Right lobe of liver (tissue), 4 donors: Measurements from ENCODE around the gene TNFRSF25.

Experiments used
- POLR2A ChIP-seq: fragments of 450-650 bp; IDR thresholded peaks from one replicate; pipeline ENCODE4 v1.6.1; 2017; ENCODE audit warnings: antibody characterized with exemption, mild to moderate bottlenecking
- TF ChIP-seq, protein P1 (sequence below), 4 donors: fragments of 200-600 bp in 3 of 4; fragments of 450-650 bp in 1 of 4; IDR thresholded peaks; one replicate each; pipeline versions ENCODE4 v1.5.1 to v1.8.0; 2016 to 2022; ENCODE audit warnings: antibody characterized with exemption in 4 of 4, mild to moderate bottlenecking in 2 of 4
- donor health status: DM: no; HTN: no; CAD: no.
- donor health status: DM: no; HTN: no; CAD: no.
- donor health status: DM: no; HTN: yes; CAD: no.

DNA sequence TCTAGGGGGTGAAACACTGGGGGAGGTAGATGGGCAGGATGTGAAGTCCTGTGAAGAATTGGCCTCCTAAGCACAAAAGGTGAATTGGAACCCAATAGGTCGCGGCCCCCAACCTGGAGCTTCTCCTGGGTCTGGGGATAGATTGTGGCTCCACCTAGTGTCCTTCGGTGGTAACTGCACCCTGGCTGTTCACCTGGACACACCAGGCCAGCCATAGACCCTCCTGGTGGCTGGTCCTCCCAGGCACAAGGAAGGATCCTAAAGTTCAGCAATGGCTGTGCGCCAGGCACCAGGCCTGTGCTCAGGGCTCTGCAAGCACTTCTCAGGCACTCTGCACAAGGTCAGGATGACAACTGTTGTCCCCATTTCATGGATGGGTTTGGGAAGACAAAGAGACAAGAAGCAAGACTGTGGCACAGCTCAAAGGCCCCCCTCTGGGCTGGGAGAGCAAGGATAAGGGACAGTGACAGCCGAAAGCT is 27.9 kb downstream of the TNFRSF25 start:
- TF ChIP-seq, protein P1, sequence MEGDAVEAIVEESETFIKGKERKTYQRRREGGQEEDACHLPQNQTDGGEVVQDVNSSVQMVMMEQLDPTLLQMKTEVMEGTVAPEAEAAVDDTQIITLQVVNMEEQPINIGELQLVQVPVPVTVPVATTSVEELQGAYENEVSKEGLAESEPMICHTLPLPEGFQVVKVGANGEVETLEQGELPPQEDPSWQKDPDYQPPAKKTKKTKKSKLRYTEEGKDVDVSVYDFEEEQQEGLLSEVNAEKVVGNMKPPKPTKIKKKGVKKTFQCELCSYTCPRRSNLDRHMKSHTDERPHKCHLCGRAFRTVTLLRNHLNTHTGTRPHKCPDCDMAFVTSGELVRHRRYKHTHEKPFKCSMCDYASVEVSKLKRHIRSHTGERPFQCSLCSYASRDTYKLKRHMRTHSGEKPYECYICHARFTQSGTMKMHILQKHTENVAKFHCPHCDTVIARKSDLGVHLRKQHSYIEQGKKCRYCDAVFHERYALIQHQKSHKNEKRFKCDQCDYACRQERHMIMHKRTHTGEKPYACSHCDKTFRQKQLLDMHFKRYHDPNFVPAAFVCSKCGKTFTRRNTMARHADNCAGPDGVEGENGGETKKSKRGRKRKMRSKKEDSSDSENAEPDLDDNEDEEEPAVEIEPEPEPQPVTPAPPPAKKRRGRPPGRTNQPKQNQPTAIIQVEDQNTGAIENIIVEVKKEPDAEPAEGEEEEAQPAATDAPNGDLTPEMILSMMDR (IDR thresholded peaks at IDR 0.05) = peak; percentile 78 to 95 (median 92)
- no peak for TF ChIP-seq POLR2A
